K562 (cell line): ENCODE measurements around the gene ARL8A. TPM values are rescaled to one million over a fixed set of nuclear protein-coding genes. Genes with fewer than 3 reads are reported as not detected.

ENCODE experiments used
- ATAC-seq: fragments of 200-7000 bp; cut with Tn5 transposase; 3 replicates; pipeline ENCODE4 v1.9.1; 2020; ENCODE audit warnings: moderate library complexity
- BruUV-seq: library from RNA; stranded (reverse); fragments of 400-500 nt; replicated peaks from 2 replicates; lab custom pipeline; 2021; lab: Mats Ljungman, UMichigan
- CTCF ChIA-PET: fragments of 300-600 bp; formaldehyde crosslinking; extraction: SDS; loops from one replicate; lab custom pipeline; 2021; ENCODE audit warnings: low intra/inter-chr PET ratio; lab: Yijun Ruan, JAX
- POLR2A ChIA-PET: fragments of 300-600, 350-650 bp; sonication (Branson Sonifier 250); formaldehyde crosslinking; extraction: SDS; loops from one replicate; lab custom pipeline; 2021; ENCODE audit warnings: antibody characterized with exemption, inconsistent platforms; lab: Yijun Ruan, JAX
- DNase-seq, 4 experiments: peaks; one replicate each; pipeline versions ENCODE4 v3.0.0 to v3.0.0-alpha.2; 2011 to 2018; ENCODE audit warnings: low spot score in 3 of 4, mixed read lengths in 3 of 4; ENCODE audit errors: extremely low read depth in 1 of 4
- FAIRE-seq: peaks from 2 replicates; lab custom pipeline; 2011; peaks lifted over from hg19 to GRCh38; lab: Jason Lieb, UNC
- H2AFZ ChIP-seq: 2 replicates; pipeline ENCODE4 v1.6.0; 2011; ENCODE audit warnings: low read depth, low read length, control low read depth, inconsistent platforms
- H3K27ac ChIP-seq: fragments of 200-600 bp; 3 replicates; pipeline ENCODE4 v1.8.0; 2011; ENCODE audit warnings: low read depth, mild to moderate bottlenecking, control low read depth, inconsistent platforms, low read length, moderate library complexity, mixed read lengths; ENCODE audit errors: extremely low read depth
- H3K27me3 ChIP-seq, 2 experiments: fragments of 300-600 bp in 1 of 2; 2 replicates in 1 of 2; 3 replicates in 1 of 2; pipeline versions ENCODE4 v1.6.0 to v1.8.0; 2011; ENCODE audit warnings: inconsistent platforms in 2 of 2, low read length in 2 of 2, mild to moderate bottlenecking in 1 of 2, mixed read lengths in 1 of 2, moderate library complexity in 1 of 2; ENCODE audit not compliant: control insufficient read depth in 2 of 2, insufficient read depth in 2 of 2
- H3K36me3 ChIP-seq: fragments of 300-600 bp; 3 replicates; pipeline ENCODE4 v1.8.0; 2011; ENCODE audit warnings: mild to moderate bottlenecking, low read length, inconsistent platforms; ENCODE audit not compliant: control insufficient read depth, insufficient read depth
- H3K4me1 ChIP-seq, 2 experiments: fragments of 200-600 bp in 1 of 2; replicated peaks in 1 of 2; 2 replicates in 1 of 2; 3 replicates in 1 of 2; pipeline versions ENCODE4 v1.5.1 to v1.8.0; 2011; ENCODE audit warnings: inconsistent platforms in 2 of 2, low read length in 2 of 2, mild to moderate bottlenecking in 1 of 2, mixed read lengths in 1 of 2, moderate library complexity in 1 of 2; ENCODE audit not compliant: control insufficient read depth in 2 of 2, insufficient read depth in 2 of 2
- H3K4me2 ChIP-seq: 2 replicates; pipeline ENCODE4 v1.6.1; 2011; ENCODE audit warnings: low read length, control low read depth, inconsistent platforms, mixed read lengths; ENCODE audit not compliant: insufficient read depth
- H3K4me3 ChIP-seq: fragments of 200-600 bp; sonication (generic), shearing (Covaris generic); 2 replicates; pipeline ENCODE4 v1.5.1; 2016; ENCODE audit warnings: control low read depth, inconsistent platforms
- H3K79me2 ChIP-seq: fragments of 200-600 bp; 3 replicates; pipeline ENCODE4 v1.8.0; 2011; ENCODE audit warnings: low read length, inconsistent platforms; ENCODE audit not compliant: control insufficient read depth, insufficient read depth
- H3K9ac ChIP-seq, 2 experiments: 2 replicates each; pipeline versions ENCODE4 v1.6.0 to v1.6.1; 2011; ENCODE audit warnings: low read depth in 2 of 2, low read length in 2 of 2, control low read depth in 1 of 2, inconsistent platforms in 1 of 2, mild to moderate bottlenecking in 1 of 2, mixed read lengths in 1 of 2; ENCODE audit not compliant: insufficient read depth in 1 of 2
- H3K9me1 ChIP-seq: one replicate; pipeline ENCODE4 v1.6.0; 2011; ENCODE audit warnings: inconsistent platforms, mild to moderate bottlenecking, low read length, moderate library complexity; ENCODE audit not compliant: control insufficient read depth, insufficient read depth
- H3K9me3 ChIP-seq: replicated peaks from 2 replicates; pipeline ENCODE4 v1.5.1; 2011; ENCODE audit warnings: low read depth, low read length, inconsistent platforms; ENCODE audit not compliant: control insufficient read depth, insufficient read depth
- H4K20me1 ChIP-seq: replicated peaks from 2 replicates; pipeline ENCODE4 v1.6.1; 2011; ENCODE audit warnings: low read length, inconsistent platforms, mixed read lengths; ENCODE audit not compliant: control insufficient read depth, insufficient read depth
- BCOR ChIP-seq: fragments of 450-650 bp; IDR thresholded peaks from 2 replicates; pipeline ENCODE4 v1.6.1; 2016
- FOXK2 ChIP-seq, 2 experiments: fragments of 450-650 bp; IDR thresholded peaks in 1 of 2; conservative IDR thresholded peaks in 1 of 2; 2 replicates each; pipeline ENCODE4 v1.6.1; 2016; ENCODE audit warnings: low read depth in 2 of 2, mild to moderate bottlenecking in 1 of 2
- GATAD2B ChIP-seq: fragments of 450-650 bp; IDR thresholded peaks from 2 replicates; pipeline ENCODE4 v1.6.1; 2017; ENCODE audit warnings: mild to moderate bottlenecking, borderline replicate concordance
- HDAC3 ChIP-seq: fragments of 450-650 bp; IDR thresholded peaks from 2 replicates; pipeline ENCODE4 v1.6.1; 2018; ENCODE audit warnings: borderline replicate concordance, mild to moderate bottlenecking, moderate library complexity; ENCODE audit not compliant: partially characterized antibody
- HMGN3 ChIP-seq: IDR thresholded peaks from 2 replicates; pipeline ENCODE4 v1.6.1; 2011; ENCODE audit warnings: borderline replicate concordance, low read depth, mild to moderate bottlenecking, mixed read lengths, low read length; ENCODE audit not compliant: insufficient read length; ENCODE audit errors: extremely low read depth
- MCM3 ChIP-seq: fragments of 450-650 bp; IDR thresholded peaks from 2 replicates; pipeline ENCODE4 v1.6.1; 2016
- MYNN ChIP-seq, 2 experiments: sonication (generic); formaldehyde crosslinking in 1 of 2; IDR thresholded peaks; 2 replicates each; pipeline versions ENCODE4 v1.5.0 to v1.6.1; 2016 to 2020; ENCODE audit warnings: antibody characterized with exemption in 1 of 2, missing genetic modification reagents in 1 of 2
- NCOA1 ChIP-seq: fragments of 450-650 bp; IDR thresholded peaks from 2 replicates; pipeline ENCODE4 v1.6.1; 2016; ENCODE audit warnings: low read depth
- NR2C1 ChIP-seq, 2 experiments: fragments of 450-650 bp; IDR thresholded peaks; 2 replicates each; pipeline ENCODE4 v1.6.1; 2017; ENCODE audit warnings: mild to moderate bottlenecking in 2 of 2, antibody characterized with exemption in 1 of 2, inconsistent platforms in 1 of 2, missing compliant biosample characterization in 1 of 2, missing genetic modification characterization in 1 of 2
- POLR2A ChIP-seq: fragments of 450-650 bp; conservative IDR thresholded peaks from 2 replicates; pipeline ENCODE4 v1.6.1; 2016
- POLR2G ChIP-seq: fragments of 200-400 bp; formaldehyde crosslinking; IDR thresholded peaks from 2 replicates; pipeline ENCODE4 v1.6.1; 2017; ENCODE audit warnings: low read depth, mild to moderate bottlenecking, antibody characterized with exemption, low read length, moderate library complexity
- RBFOX2 ChIP-seq: fragments of 200-400 bp; formaldehyde crosslinking; IDR thresholded peaks from 2 replicates; pipeline ENCODE4 v1.6.1; 2017; ENCODE audit warnings: low read depth, mild to moderate bottlenecking, low read length, moderate library complexity
- RFX1 ChIP-seq: fragments of 450-650 bp; IDR thresholded peaks from 2 replicates; pipeline ENCODE4 v1.6.1; 2016; ENCODE audit warnings: mild to moderate bottlenecking, moderate library complexity
- RFX7 ChIP-seq: fragments of 250-450 bp; sonication (Bioruptor Pico); IDR thresholded peaks from 2 replicates; pipeline ENCODE4 v1.5.1; 2021; ENCODE audit warnings: mild to moderate bottlenecking
- SOX6 ChIP-seq: fragments of 450-650 bp; IDR thresholded peaks from 2 replicates; pipeline ENCODE4 v1.6.1; 2014; ENCODE audit warnings: mild to moderate bottlenecking
- TCFL5 ChIP-seq: fragments of 250-450 bp; sonication (Bioruptor Pico); conservative IDR thresholded peaks from 2 replicates; pipeline ENCODE4 v1.6.1; 2021; ENCODE audit warnings: mild to moderate bottlenecking, moderate library complexity, matching md5 sums
- ZNF24 ChIP-seq: fragments of 450-650 bp; IDR thresholded peaks from 2 replicates; pipeline ENCODE4 v1.6.1; 2016
- WGBS: fragments of 100-300 bp; shearing (Covaris generic); methylation state at CpG from one replicate; pipeline ENCODE4 v1.1.6; 2016; ENCODE audit warnings: low coverage, mixed read lengths; ENCODE audit not compliant: insufficient coverage; ENCODE audit errors: missing lambda C conversion rate; 5-methylcytosine and 5-hydroxymethylcytosine counted together
- in situ Hi-C: fragments of 300-500 bp; cut with MboI; formaldehyde crosslinking; loops from 4 replicates; pipeline ENCODE4 v1.15.0; 2018; ENCODE audit warnings: inconsistent platforms, mixed read lengths
- intact Hi-C: fragments of 100-400 bp; cut with micrococcal nuclease; formaldehyde crosslinking; loops from 2 replicates; pipeline ENCODE4 v1.14.2; 2022
- polyA plus RNA-seq, 8 experiments: library from polyadenylated mRNA; depleted of rRNA in 4 of 8; stranded (reverse) in 5 of 8; unstranded in 3 of 8; fragments of >200 nt; fragmentation: Nextera tagmentation in 2 of 8; fragmentation: Illumina TruSeq in 1 of 8; extraction: Ambion mirVana in 2 of 8; extraction: Trizol in 1 of 8; gene quantifications; 2 replicates each; pipeline versions ENCODE4 v1.2.1 to v1.2.3, GENCODE V29; 2011 to 2014; ENCODE audit warnings: inconsistent platforms in 1 of 8, missing spikeins in 1 of 8
- total RNA-seq, 7 experiments: library from RNA; depleted of rRNA in 6 of 7; stranded (reverse); fragments of >200 nt in 6 of 7; fragmentation: Illumina TruSeq in 2 of 7; extraction: Trizol in 2 of 7; gene quantifications; 2 replicates each; pipeline versions ENCODE4 v1.2.1 to v1.2.3, GENCODE V29; 2011 to 2021; ENCODE audit warnings: low replicate concordance in 1 of 7
- TF ChIP-seq, protein P1 (sequence below): fragments of 250-450 bp; sonication (Bioruptor Pico); IDR thresholded peaks from 2 replicates; pipeline ENCODE4 v1.4.0; 2020; ENCODE audit warnings: mild to moderate bottlenecking, moderate library complexity
- TF ChIP-seq, protein P2 (sequence below): fragments of 450-650 bp; IDR thresholded peaks from 2 replicates; pipeline ENCODE4 v1.7.1; 2018; ENCODE audit warnings: mild to moderate bottlenecking, low read depth; ENCODE audit not compliant: partially characterized antibody

ARL8A gene
- total and polyA plus RNA-seq, 9 of the 15 experiments (the other 6 are each of a cell fraction or from before 2014, with no cell fraction given), result 0.17 to 27.3 (median 15.6) TPM

DNA sequence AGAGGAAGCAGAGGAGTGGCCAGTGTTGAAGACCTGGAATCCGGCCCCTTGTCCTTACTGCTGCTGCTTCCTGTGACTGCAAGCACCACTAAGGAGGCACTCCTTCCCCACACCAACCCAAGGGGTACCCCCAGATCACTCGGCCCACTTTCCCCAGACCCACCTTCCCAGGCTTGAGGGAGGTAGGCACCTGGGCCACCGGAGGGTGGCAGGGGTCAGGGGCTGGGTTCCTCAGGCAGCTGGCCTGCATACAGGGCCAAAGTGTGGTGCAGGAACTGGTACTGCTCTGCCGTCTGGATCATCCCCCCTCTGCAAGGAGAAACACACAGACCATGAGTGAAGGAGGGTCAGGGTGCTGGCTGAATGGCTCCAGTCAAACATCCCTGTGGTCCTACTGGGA lies 3.9 kb upstream of the ARL8A start:
- peak overlapping the region in 1 of 2 experiments; percentile 81; a peak in 2 of 4 replicates for H3K9ac ChIP-seq
- no peak for FAIRE-seq
- H3K4me2 ChIP-seq, result no peak overlapping the region
- peaks cover 11% of the 10 kb centered on the region for H3K79me2 ChIP-seq
- no peak overlapping the region for H2AFZ ChIP-seq
- H3K9me3 ChIP-seq, result no peaks in the 10 kb centered on the region
- intact Hi-C loops (no loop called here), in situ Hi-C loops (no loop called here)
- no TSS peak for BruUV-seq
- H3K27ac ChIP-seq, result no peak overlapping the region
- no peak for DNase-seq
- H3K4me1 ChIP-seq, result peaks cover 25 to 35% of the 10 kb centered on the region in 2 experiments; a peak in 4 of 5 replicates
- peaks cover 66% of the 10 kb centered on the region for H3K36me3 ChIP-seq
- H4K20me1 ChIP-seq, result peaks cover 7% of the 10 kb centered on the region; the same call in 1 of the 2 replicates
- H3K27me3 ChIP-seq, result no peaks in the 10 kb centered on the region
- CTCF ChIA-PET, result no interaction called here
- POLR2A ChIA-PET, result interaction anchor here (0.7 to 8.9 kb wide), 5 partner anchors 7 to 78 kb away, joined by 3 to 49 read pairs (median 3); partner anchors contain the start of gene PTPN7
- H3K9me1 ChIP-seq, result no peaks in the 10 kb centered on the region
- H3K4me3 ChIP-seq, result no peak overlapping the region
- WGBS, result 81% methylated on average over 4 of the region's 4 CpGs
- ATAC-seq, result no peak
- TF ChIP-seq MCM3 (no peak), HMGN3 (no peak), ZNF24 (no peak), GATAD2B (no peak), SOX6 (no peak), RBFOX2 (peak; percentile 58), POLR2A (0 out of 2 replicates have a peak, but pooled peaks have one; percentile 15), TCFL5 (CRISPR knock-in tag) (no peak), FOXK2 (conservative IDR thresholded peaks at IDR 0.05 in 1 of 2, IDR thresholded peaks at IDR 0.05 in 1 of 2; ENCODE audit: low read depth in 2 of 2) (no peak), RFX7 (CRISPR knock-in tag) (no peak), NCOA1 (no peak), RFX1 (no peak), MYNN (IDR thresholded peaks at IDR 0.05) (0 out of 2 replicates have a peak, but pooled peaks have one; percentile 12), MYNN (CRISPR knock-in tag; IDR thresholded peaks at IDR 0.05) (no peak), BCOR (no peak), POLR2G (peak; percentile 62), HDAC3 (no peak), NR2C1 (IDR thresholded peaks at IDR 0.05) (no peak), NR2C1 (tag; IDR thresholded peaks at IDR 0.05) (no peak)
- TF ChIP-seq, protein P1, sequence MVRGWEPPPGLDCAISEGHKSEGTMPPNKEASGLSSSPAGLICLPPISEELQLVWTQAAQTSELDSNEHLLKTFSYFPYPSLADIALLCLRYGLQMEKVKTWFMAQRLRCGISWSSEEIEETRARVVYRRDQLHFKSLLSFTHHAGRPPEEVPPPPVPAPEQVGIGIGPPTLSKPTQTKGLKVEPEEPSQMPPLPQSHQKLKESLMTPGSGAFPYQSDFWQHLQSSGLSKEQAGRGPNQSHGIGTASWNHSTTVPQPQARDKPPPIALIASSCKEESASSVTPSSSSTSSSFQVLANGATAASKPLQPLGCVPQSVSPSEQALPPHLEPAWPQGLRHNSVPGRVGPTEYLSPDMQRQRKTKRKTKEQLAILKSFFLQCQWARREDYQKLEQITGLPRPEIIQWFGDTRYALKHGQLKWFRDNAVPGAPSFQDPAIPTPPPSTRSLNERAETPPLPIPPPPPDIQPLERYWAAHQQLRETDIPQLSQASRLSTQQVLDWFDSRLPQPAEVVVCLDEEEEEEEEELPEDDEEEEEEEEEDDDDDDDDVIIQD, result no peak
- TF ChIP-seq, protein P2, sequence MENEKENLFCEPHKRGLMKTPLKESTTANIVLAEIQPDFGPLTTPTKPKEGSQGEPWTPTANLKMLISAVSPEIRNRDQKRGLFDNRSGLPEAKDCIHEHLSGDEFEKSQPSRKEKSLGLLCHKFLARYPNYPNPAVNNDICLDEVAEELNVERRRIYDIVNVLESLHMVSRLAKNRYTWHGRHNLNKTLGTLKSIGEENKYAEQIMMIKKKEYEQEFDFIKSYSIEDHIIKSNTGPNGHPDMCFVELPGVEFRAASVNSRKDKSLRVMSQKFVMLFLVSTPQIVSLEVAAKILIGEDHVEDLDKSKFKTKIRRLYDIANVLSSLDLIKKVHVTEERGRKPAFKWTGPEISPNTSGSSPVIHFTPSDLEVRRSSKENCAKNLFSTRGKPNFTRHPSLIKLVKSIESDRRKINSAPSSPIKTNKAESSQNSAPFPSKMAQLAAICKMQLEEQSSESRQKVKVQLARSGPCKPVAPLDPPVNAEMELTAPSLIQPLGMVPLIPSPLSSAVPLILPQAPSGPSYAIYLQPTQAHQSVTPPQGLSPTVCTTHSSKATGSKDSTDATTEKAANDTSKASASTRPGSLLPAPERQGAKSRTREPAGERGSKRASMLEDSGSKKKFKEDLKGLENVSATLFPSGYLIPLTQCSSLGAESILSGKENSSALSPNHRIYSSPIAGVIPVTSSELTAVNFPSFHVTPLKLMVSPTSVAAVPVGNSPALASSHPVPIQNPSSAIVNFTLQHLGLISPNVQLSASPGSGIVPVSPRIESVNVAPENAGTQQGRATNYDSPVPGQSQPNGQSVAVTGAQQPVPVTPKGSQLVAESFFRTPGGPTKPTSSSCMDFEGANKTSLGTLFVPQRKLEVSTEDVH, result no peak
